HG03432 (cell line): Measurements from ENCODE around the gene RAP1GAP.
"Not testable (repeated sequence)": the region's sequence is repeated elsewhere in the genome, so short reads cannot be mapped to it uniquely, and the experiment has no call there.

Experiments
- ATAC-seq: cut with Tn5 transposase; IDR thresholded peaks from one replicate; pipeline ENCODE4 v1.9.1; 2021; ENCODE audit warnings: mild to moderate bottlenecking, moderate library complexity; ENCODE audit not compliant: unreplicated experiment

RAP1GAP gene

DNA sequence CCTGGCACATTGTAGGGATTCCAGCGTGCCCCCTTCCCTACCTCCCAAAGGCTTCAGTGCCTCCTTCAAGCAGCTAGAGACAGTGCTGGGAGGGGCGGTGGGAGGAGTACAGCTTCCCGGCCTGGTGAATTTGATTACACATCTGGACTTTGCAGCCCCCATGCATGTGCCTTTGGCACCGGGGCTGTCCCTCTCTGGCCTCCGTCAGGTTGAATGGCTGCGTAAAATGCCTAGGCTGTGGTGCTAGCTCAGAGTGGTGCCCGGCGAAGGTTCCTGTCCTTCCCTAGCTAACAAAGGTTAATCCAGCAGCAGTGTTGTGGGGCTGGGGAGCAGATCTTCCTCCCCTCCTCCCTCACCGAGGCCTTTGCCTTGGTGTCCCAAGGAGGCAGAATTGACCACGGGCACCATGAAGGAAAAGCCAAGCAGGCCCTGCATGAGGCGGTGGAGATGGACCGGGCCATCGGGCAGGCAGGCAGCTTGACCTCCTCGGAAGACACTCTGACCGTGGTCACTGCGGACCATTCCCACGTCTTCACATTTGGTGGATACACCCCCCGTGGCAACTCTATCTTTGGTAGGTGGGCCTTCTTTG lies 93.7 kb downstream of the RAP1GAP start:
- ATAC-seq, result no peak

DNA sequence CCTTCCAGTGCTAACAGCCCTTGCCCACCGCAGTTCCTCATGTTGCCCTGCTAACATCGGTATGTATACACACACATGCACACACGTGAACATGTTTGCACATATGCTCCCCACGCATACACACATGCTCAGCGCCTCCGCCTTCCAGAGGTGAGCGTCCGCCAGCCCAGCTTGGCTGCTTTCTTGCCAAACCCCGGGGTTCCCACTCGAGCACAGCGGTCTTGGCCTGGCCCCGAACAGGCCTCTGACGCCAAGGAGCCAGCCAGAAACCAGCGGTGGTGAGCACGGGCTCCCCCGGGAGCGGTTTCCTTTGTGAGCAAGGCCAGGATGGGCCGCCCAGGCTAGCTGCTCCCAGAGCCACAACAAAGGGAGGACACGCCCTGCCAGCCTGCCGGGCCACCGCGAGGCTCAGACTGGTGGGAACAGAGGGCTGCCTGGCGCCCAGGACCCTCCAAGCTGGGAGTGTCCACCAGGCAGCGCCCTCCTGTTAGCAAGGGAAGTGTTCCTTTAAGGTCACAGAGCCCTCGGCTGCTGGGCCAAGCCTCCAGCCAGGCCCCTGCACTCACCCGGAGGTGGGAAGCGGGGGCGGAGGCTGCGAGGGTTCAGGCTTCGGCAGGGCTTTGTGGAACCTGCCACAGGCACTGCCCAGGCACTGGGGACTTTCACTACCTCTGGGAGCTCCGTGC lies 94.5 kb downstream of the RAP1GAP start:
- ATAC-seq, result no peak

GRCh38 chr1:21573971-21574465 lies 95.1 kb downstream of the RAP1GAP start:
- no peak for ATAC-seq

DNA sequence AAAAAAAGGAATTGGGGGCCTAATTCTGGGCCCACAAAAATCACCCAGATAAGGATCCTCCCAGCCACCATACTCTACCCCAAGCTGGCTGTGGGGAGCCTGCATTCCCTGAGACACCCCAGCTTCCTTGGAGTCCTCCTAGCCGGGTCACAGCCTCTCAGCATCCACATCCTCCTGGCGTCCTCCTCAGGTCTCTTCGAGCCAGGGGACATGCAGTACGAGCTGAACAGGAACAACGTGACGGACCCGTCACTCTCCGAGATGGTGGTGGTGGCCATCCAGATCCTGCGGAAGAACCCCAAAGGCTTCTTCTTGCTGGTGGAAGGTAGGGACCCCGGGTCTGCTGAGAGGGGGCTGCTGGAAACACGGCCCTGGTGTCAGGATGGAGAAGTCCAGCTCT lies 95.7 kb downstream of the RAP1GAP start:
- ATAC-seq, result no peak

GRCh38 chr1:21572735-21573277 lies 96.4 kb downstream of the RAP1GAP start:
- no peak for ATAC-seq

DNA sequence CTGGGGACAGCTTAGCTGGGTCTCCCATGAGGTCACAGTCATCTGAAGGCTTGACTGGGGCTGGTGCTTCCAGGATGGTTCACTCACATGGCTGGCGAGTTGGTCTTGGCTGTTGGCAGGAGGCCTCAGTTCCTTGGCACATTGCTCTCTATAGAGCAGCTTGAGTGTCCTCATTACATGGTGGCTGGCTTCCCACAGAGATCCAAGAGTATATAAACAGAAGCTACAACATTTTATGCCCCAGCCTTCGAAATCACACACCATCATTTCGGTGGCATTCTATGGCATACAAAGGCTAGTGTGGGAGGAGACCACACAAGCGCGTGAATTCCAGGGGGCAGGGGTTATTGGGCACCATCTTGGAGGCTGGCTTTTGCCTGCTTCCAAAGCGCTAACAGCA lies 96.9 kb downstream of the RAP1GAP start:
- ATAC-seq, result no peak

GRCh38 chr1:21570885-21571284 lies 98.3 kb downstream of the RAP1GAP start:
- no peak for ATAC-seq

GRCh38 chr1:21570528-21570875 lies 98.7 kb downstream of the RAP1GAP start:
- ATAC-seq, result no peak

- ATAC-seq, result no peak
Measured at GRCh38 chr1:21569820-21570527, 99.2 kb downstream of the RAP1GAP start.

- ATAC-seq, result no peak
Measured at GRCh38 chr1:21568809-21569385, 100.3 kb downstream of the RAP1GAP start.

- ATAC-seq, result no peak
Measured at GRCh38 chr1:21568006-21568746, 101.0 kb downstream of the RAP1GAP start.

GRCh38 chr1:21567241-21568005 lies 101.7 kb downstream of the RAP1GAP start:
- ATAC-seq, result no peak

GRCh38 chr1:21566361-21566760 lies 102.8 kb downstream of the RAP1GAP start:
- ATAC-seq, result not testable (repeated sequence)

DNA sequence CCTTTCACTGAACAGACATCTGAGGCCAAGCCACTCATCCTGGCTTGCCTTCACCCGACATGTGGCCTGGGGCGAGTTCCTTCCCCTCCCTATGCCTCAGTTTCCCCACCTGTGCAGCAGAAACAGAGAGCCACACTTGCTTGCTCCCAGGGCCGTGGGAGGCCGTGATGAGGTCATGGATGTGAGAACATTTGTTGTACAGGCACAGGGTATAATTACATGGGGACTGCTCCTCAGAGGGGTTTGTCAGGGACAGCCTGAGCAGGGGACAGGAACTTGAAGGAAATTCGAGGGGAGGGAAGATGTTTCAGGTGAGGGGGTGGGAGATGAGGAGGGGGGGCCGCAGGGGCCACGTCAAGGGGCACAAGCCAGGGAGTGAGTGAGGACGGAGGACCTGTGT lies 103.9 kb downstream of the RAP1GAP start:
- no peak for ATAC-seq

- no peak for ATAC-seq
Measured at GRCh38 chr1:21564521-21565095, 104.5 kb downstream of the RAP1GAP start.

GRCh38 chr1:21563971-21564370 lies 105.2 kb downstream of the RAP1GAP start:
- no peak for ATAC-seq

DNA sequence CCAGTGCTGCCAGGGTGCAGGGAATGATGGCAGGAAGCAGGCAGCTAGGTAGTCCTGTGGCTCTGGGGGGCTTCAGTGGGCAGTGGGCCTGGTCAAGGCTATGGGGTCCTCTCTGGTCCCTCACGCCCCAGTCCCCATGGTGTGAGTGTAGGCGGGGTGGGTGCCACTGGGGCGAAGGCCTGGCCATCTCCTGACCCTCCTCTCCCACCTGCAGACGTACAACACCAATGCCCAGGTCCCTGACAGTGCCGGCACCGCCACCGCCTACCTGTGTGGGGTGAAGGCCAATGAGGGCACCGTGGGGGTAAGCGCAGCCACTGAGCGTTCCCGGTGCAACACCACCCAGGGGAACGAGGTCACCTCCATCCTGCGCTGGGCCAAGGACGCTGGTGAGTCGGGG lies 106.3 kb downstream of the RAP1GAP start:
- no peak for ATAC-seq

DNA sequence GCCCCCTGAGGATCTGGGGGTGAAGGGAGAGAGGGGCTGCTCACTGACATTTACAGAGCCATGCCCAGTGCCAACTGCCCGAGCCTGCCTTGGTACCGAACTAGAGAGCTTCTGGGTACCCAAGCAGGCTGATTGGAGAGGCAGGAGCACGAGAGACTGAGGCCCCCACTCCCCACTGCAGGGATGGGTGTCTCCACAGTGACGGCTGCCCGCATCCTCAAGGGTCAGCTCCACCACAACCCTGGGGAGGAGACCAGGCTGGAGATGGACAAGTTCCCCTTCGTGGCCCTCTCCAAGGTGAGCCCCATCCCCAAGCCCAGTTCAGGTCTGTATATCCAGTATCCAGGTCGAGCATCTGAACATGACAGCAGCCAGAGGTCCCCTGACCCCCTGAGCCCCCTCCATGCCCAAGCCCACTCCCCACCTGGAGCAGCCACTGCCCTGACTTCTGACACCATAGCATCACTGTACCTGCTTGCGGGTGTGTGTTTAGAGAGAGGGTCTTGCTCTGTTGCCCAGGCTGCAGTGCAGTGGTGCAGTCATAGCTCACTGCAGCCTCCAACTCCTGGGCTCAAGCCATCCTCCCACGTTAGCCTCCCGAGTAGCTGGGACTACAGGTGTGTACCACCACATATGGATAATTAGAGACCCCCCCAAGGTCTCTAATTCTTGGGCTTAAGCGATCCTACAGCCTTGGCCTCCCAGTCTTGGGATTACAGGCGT lies 108.1 kb downstream of the RAP1GAP start:
- ATAC-seq, result no peak
